HG03571 (cell line): ENCODE data around the gene INO80C.
A peak's percentile ranks its signal among the peaks of the same experiment; 100 is the strongest.

Source experiments
- ATAC-seq: cut with Tn5 transposase; IDR thresholded peaks from one replicate; pipeline ENCODE4 v1.9.1; 2021; ENCODE audit not compliant: unreplicated experiment

INO80C gene

GRCh38 chr18:35497370-35498197 is at the start of gene INO80C:
Gene INO80C, minus strand, starts transcription at chr18:35497960. Its CDS starts 86 bp downstream, at chr18:35497874.
- ATAC-seq = peak; percentile 93

GRCh38 chr18:35547008-35547605 is 49.3 kb upstream of the INO80C start:
- no peak for ATAC-seq

GRCh38 chr18:35542356-35542755 is 44.6 kb upstream of the INO80C start:
- no peak for ATAC-seq

GRCh38 chr18:35535297-35535696 is 37.5 kb upstream of the INO80C start:
- no peak for ATAC-seq

- ATAC-seq = no peak
These were observed 36.2 kb upstream of the INO80C start for GRCh38 chr18:35533916-35534405.

GRCh38 chr18:35528749-35529274 is 31.1 kb upstream of the INO80C start:
- ATAC-seq = no peak

- ATAC-seq = no peak
These were observed 28.8 kb upstream of the INO80C start for GRCh38 chr18:35526495-35527059.

- no peak for ATAC-seq
These were observed 28.2 kb upstream of the INO80C start for GRCh38 chr18:35525795-35526494.

- no peak for ATAC-seq
These were observed 26.5 kb upstream of the INO80C start for GRCh38 chr18:35524226-35524625.

GRCh38 chr18:35522130-35522959 is 24.6 kb upstream of the INO80C start:
- no peak for ATAC-seq

GRCh38 chr18:35521133-35521532 is 23.4 kb upstream of the INO80C start:
- no peak for ATAC-seq

- no peak for ATAC-seq
These were observed 21.6 kb upstream of the INO80C start for GRCh38 chr18:35519148-35519899.

- ATAC-seq = no peak
These were observed 20.0 kb upstream of the INO80C start for GRCh38 chr18:35517715-35518114.

GRCh38 chr18:35516789-35517188 is 19.0 kb upstream of the INO80C start:
- no peak for ATAC-seq

- no peak for ATAC-seq
These were observed 18.6 kb upstream of the INO80C start for GRCh38 chr18:35516351-35516750.

- ATAC-seq = no peak
These were observed 17.8 kb upstream of the INO80C start for GRCh38 chr18:35515460-35516130.

- no peak for ATAC-seq
These were observed 17.1 kb upstream of the INO80C start for GRCh38 chr18:35514752-35515459.

GRCh38 chr18:35514283-35514682 is 16.5 kb upstream of the INO80C start:
- ATAC-seq = no peak
